ENCODE data around the gene FHOD3.

FHOD3 gene

DNA sequence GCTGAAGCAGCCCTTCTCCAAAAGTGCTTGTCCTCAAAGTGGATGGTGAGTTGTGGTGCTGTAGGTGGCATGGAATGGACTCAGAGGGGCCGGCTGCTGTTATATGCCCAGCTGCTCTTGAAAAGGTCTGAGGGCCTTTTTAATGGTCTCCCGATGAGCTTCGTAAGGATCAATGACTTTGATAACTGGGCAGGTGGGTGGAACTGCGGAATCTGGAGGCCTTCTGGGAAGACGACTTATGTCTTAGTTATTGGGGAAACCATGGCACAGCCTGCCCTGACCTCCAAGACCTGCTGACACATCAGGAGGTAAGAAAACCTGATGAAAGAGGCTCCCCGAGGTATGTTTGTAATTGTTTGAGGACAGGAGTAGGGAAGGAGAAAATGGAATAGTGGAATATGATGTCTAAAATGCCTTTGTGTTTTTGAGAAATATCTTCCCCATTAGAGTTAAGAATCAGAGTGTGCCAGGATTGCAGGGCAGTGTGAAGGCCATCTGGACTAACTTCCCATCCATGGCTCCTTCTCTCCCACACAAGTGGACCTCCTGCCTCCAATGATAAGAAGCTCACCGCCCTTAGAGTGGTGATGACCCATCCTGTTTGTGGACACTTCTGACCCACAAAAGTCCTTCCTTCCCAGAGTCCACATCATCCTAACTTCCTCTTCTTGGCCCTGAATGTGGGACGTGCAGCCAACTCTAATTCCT is 236.1 kb downstream of the FHOD3 start:
- no peak overlapping the region for H3K4me3 ChIP-seq (ENCODE audit: low read length)
- H3K4me1 ChIP-seq (ENCODE audit: control insufficient read depth, low read depth, low read length): peaks cover 20% of the 10 kb centered on the region
- no peak overlapping the region for H3K9ac ChIP-seq (ENCODE audit: low read length)
- no peaks in the 10 kb centered on the region for H3K27me3 ChIP-seq (ENCODE audit: control insufficient read depth, insufficient read depth, low read length)
- no peaks in the 10 kb centered on the region for H3K36me3 ChIP-seq (ENCODE audit: control insufficient read depth, low read depth, low read length)
- no peak overlapping the region for H3K27ac ChIP-seq (ENCODE audit: low read length)
- no peaks in the 10 kb centered on the region for H3K9me3 ChIP-seq (ENCODE audit: control insufficient read depth, low read depth, low read length)

GRCh38 chr18:36534154-36534688 is 236.7 kb downstream of the FHOD3 start:
- Histone ChIP-seq H3K27ac (ENCODE audit: low read length) (no peak overlapping the region), H3K4me1 (ENCODE audit: control insufficient read depth, low read depth, low read length) (peaks cover 20% of the 10 kb centered on the region), H3K9me3 (ENCODE audit: control insufficient read depth, low read depth, low read length) (no peaks in the 10 kb centered on the region), H3K4me3 (ENCODE audit: low read length) (no peak overlapping the region), H3K9ac (ENCODE audit: low read length) (no peak overlapping the region), H3K27me3 (ENCODE audit: control insufficient read depth, insufficient read depth, low read length) (no peaks in the 10 kb centered on the region), H3K36me3 (ENCODE audit: control insufficient read depth, low read depth, low read length) (no peaks in the 10 kb centered on the region)

DNA sequence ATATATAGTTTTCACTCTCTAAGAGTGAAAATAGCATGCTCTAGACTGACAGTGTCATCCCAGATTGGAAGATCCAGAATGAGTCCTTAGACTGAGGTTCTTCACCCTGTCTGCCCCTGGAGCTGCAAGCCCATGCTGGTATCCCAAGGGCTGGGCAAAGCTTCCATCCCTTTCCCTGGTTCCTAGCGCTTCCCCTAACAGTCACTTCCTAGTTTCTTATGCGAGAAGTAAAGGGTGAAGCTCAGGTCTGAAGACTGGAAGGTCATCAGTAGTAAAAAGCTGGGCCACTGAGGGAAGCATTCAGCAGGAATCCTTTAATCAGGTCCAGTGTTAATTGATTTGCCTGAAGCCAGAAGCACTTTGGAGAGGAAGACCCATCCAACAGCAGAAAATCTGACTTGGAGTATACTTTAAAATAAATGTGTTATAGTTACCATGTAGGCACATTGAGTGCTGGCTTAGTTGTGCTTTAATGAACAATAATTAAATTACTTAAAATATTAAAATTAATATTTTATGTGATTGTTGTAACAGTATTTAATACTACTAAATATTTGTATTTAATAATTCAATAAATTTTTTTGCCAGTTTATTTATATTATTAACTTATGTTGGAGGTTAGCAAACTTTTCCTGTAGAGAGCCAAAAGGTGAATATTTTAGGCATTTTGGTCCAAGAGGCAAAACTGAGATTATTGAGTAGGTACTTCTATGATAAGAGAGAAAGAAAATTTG is 237.9 kb downstream of the FHOD3 start:
- H3K9ac ChIP-seq (ENCODE audit: low read length): no peak overlapping the region

DNA sequence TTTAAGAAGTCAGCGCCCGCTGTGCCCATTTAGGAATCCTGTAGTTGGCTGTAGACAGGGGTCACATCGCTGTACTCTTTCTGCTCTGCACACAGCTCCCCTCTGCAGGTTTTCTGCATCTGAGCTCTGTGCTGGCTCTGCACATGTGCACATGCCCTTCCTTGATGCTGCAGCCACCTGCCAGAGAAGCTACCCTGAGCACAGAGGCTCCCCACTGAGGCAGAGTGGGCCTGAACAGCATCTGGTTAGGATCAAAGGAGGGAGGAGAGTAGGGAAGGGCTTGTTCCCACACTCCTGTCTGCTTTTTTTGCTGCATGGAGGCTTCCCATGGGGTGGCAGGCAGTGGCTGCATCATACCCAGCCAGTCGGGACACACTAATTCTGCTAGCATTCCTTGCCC is 238.9 kb downstream of the FHOD3 start:
- Histone ChIP-seq H3K27me3 (ENCODE audit: control insufficient read depth, insufficient read depth, low read length) (no peaks in the 10 kb centered on the region), H3K27ac (ENCODE audit: low read length) (no peak overlapping the region), H3K36me3 (ENCODE audit: control insufficient read depth, low read depth, low read length) (no peaks in the 10 kb centered on the region), H3K9ac (ENCODE audit: low read length) (no peak overlapping the region), H3K4me3 (ENCODE audit: low read length) (no peak overlapping the region), H3K4me1 (ENCODE audit: control insufficient read depth, low read depth, low read length) (peaks cover 20% of the 10 kb centered on the region), H3K9me3 (ENCODE audit: control insufficient read depth, low read depth, low read length) (no peaks in the 10 kb centered on the region)

More for the DNA sequence above, 237.9 kb downstream of the FHOD3 start:
- Histone ChIP-seq H3K4me1 (ENCODE audit: control insufficient read depth, low read depth, low read length) (peaks cover 20% of the 10 kb centered on the region), H3K4me3 (ENCODE audit: low read length) (no peak overlapping the region), H3K36me3 (ENCODE audit: control insufficient read depth, low read depth, low read length) (no peaks in the 10 kb centered on the region), H3K27me3 (ENCODE audit: control insufficient read depth, insufficient read depth, low read length) (no peaks in the 10 kb centered on the region), H3K27ac (ENCODE audit: low read length) (no peak overlapping the region), H3K9me3 (ENCODE audit: control insufficient read depth, low read depth, low read length) (no peaks in the 10 kb centered on the region)

GRCh38 chr18:36537289-36537688 is 239.8 kb downstream of the FHOD3 start:
- Histone ChIP-seq H3K9me3 (ENCODE audit: control insufficient read depth, low read depth, low read length) (no peaks in the 10 kb centered on the region), H3K27me3 (ENCODE audit: control insufficient read depth, insufficient read depth, low read length) (no peaks in the 10 kb centered on the region), H3K9ac (ENCODE audit: low read length) (no peak overlapping the region), H3K27ac (ENCODE audit: low read length) (no peak overlapping the region), H3K4me1 (ENCODE audit: control insufficient read depth, low read depth, low read length) (peaks cover 20% of the 10 kb centered on the region), H3K36me3 (ENCODE audit: control insufficient read depth, low read depth, low read length) (no peaks in the 10 kb centered on the region), H3K4me3 (ENCODE audit: low read length) (no peak overlapping the region)

GRCh38 chr18:36539674-36540231 is 242.2 kb downstream of the FHOD3 start:
- H3K27ac ChIP-seq (ENCODE audit: low read length): no peak overlapping the region
- H3K36me3 ChIP-seq (ENCODE audit: control insufficient read depth, low read depth, low read length): no peaks in the 10 kb centered on the region
- no peaks in the 10 kb centered on the region for H3K9me3 ChIP-seq (ENCODE audit: control insufficient read depth, low read depth, low read length)
- no peaks in the 10 kb centered on the region for H3K27me3 ChIP-seq (ENCODE audit: control insufficient read depth, insufficient read depth, low read length)
- no peak overlapping the region for H3K4me3 ChIP-seq (ENCODE audit: low read length)
- no peak overlapping the region for H3K9ac ChIP-seq (ENCODE audit: low read length)
- H3K4me1 ChIP-seq (ENCODE audit: control insufficient read depth, low read depth, low read length): peaks cover 17% of the 10 kb centered on the region

DNA sequence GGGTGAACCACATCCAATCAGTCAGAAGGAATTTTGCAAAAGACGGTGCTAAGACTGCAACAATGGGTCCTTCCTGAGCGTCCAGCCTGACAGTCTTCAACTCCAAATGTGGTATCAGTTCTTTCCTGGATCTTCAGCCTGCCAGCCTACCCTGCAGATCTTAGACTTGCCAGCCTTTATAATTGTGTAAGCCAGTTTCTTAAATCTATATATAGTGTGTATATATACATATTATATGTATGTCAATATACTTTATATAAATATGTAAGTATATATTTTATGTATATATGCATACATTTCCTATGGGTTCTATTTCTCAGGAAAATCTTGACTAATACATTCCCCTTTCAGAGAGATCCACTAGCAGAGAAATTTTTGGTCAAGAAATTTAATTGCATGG is 245.5 kb downstream of the FHOD3 start:
- H3K9me3 ChIP-seq (ENCODE audit: control insufficient read depth, low read depth, low read length): no peaks in the 10 kb centered on the region
- H3K4me1 ChIP-seq (ENCODE audit: control insufficient read depth, low read depth, low read length): peaks cover 3% of the 10 kb centered on the region
- H3K4me3 ChIP-seq (ENCODE audit: low read length): no peak overlapping the region
- H3K27me3 ChIP-seq (ENCODE audit: control insufficient read depth, insufficient read depth, low read length): no peaks in the 10 kb centered on the region
- H3K27ac ChIP-seq (ENCODE audit: low read length): no peak overlapping the region
- H3K9ac ChIP-seq (ENCODE audit: low read length): no peak overlapping the region
- no peaks in the 10 kb centered on the region for H3K36me3 ChIP-seq (ENCODE audit: control insufficient read depth, low read depth, low read length)

GRCh38 chr18:36543991-36544725 is 246.6 kb downstream of the FHOD3 start:
- H3K27ac ChIP-seq (ENCODE audit: low read length): no peak overlapping the region
- no peaks in the 10 kb centered on the region for H3K36me3 ChIP-seq (ENCODE audit: control insufficient read depth, low read depth, low read length)
- H3K4me3 ChIP-seq (ENCODE audit: low read length): no peak overlapping the region
- no peaks in the 10 kb centered on the region for H3K9me3 ChIP-seq (ENCODE audit: control insufficient read depth, low read depth, low read length)
- no peak overlapping the region for H3K9ac ChIP-seq (ENCODE audit: low read length)
- H3K4me1 ChIP-seq (ENCODE audit: control insufficient read depth, low read depth, low read length): peaks cover 3% of the 10 kb centered on the region
- H3K27me3 ChIP-seq (ENCODE audit: control insufficient read depth, insufficient read depth, low read length): no peaks in the 10 kb centered on the region

GRCh38 chr18:36545821-36546427 is 248.4 kb downstream of the FHOD3 start:
- H3K4me3 ChIP-seq (ENCODE audit: low read length): no peak overlapping the region
- H3K9ac ChIP-seq (ENCODE audit: low read length): no peak overlapping the region
- H3K27ac ChIP-seq (ENCODE audit: low read length): no peak overlapping the region
- H3K36me3 ChIP-seq (ENCODE audit: control insufficient read depth, low read depth, low read length): no peaks in the 10 kb centered on the region
- H3K4me1 ChIP-seq (ENCODE audit: control insufficient read depth, low read depth, low read length): peaks cover 3% of the 10 kb centered on the region
- H3K27me3 ChIP-seq (ENCODE audit: control insufficient read depth, insufficient read depth, low read length): no peaks in the 10 kb centered on the region
- H3K9me3 ChIP-seq (ENCODE audit: control insufficient read depth, low read depth, low read length): no peaks in the 10 kb centered on the region

DNA sequence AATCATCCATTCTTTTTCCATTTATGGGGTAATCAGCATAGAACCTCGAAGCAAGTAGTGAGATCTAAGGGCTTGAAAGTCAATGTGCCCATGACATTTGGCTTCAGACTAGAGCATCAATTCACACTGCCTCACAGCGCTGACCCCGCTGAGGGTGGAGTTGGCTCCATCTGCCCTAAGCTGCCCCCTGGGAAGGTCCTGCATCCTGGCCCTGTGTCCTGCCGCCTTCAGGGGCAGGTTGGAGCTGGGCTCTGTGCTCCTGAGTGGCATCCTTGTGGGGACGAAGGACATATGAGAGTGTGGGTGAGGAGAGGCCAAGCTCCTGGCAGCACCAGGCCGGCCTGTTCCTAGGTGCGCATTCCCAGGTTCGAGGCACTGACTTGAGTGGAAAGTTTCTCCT is 249.4 kb downstream of the FHOD3 start:
- Histone ChIP-seq H3K4me1 (ENCODE audit: control insufficient read depth, low read depth, low read length) (peaks cover 3% of the 10 kb centered on the region), H3K27ac (ENCODE audit: low read length) (no peak overlapping the region), H3K9ac (ENCODE audit: low read length) (no peak overlapping the region), H3K9me3 (ENCODE audit: control insufficient read depth, low read depth, low read length) (no peaks in the 10 kb centered on the region), H3K4me3 (ENCODE audit: low read length) (no peak overlapping the region), H3K27me3 (ENCODE audit: control insufficient read depth, insufficient read depth, low read length) (no peaks in the 10 kb centered on the region), H3K36me3 (ENCODE audit: control insufficient read depth, low read depth, low read length) (no peaks in the 10 kb centered on the region)

GRCh38 chr18:36547544-36547943 is 250.0 kb downstream of the FHOD3 start:
- no peak overlapping the region for H3K27ac ChIP-seq (ENCODE audit: low read length)
- H3K27me3 ChIP-seq (ENCODE audit: control insufficient read depth, insufficient read depth, low read length): no peaks in the 10 kb centered on the region
- H3K9me3 ChIP-seq (ENCODE audit: control insufficient read depth, low read depth, low read length): no peaks in the 10 kb centered on the region
- no peak overlapping the region for H3K9ac ChIP-seq (ENCODE audit: low read length)
- no peaks in the 10 kb centered on the region for H3K36me3 ChIP-seq (ENCODE audit: control insufficient read depth, low read depth, low read length)
- no peak overlapping the region for H3K4me3 ChIP-seq (ENCODE audit: low read length)
- H3K4me1 ChIP-seq (ENCODE audit: control insufficient read depth, low read depth, low read length): peaks cover 3% of the 10 kb centered on the region

All from iPS-18a (cell line).